Prostate gland (tissue), 2 donors: ENCODE data around the gene CECR2.

ENCODE experiments used
- POLR2AphosphoS5 ChIP-seq: sonication (generic); formaldehyde crosslinking; IDR thresholded peaks from one replicate; pipeline ENCODE4 v1.6.1; 2017; ENCODE audit warnings: antibody characterized with exemption
- TF ChIP-seq, protein P1 (sequence below), 4 experiments: fragments of 200-600 bp in 2 of 4; fragments of 450-650 bp in 2 of 4; sonication (generic) in 2 of 4; IDR thresholded peaks; 1 replicate in 3 of 4; 2 replicates in 1 of 4; pipeline ENCODE4 v1.5.1; 2016 to 2019; ENCODE audit warnings: antibody characterized with exemption in 4 of 4, mild to moderate bottlenecking in 2 of 4, moderate library complexity in 2 of 4

- TF ChIP-seq POLR2AphosphoS5, result no peak
- TF ChIP-seq, protein P1, sequence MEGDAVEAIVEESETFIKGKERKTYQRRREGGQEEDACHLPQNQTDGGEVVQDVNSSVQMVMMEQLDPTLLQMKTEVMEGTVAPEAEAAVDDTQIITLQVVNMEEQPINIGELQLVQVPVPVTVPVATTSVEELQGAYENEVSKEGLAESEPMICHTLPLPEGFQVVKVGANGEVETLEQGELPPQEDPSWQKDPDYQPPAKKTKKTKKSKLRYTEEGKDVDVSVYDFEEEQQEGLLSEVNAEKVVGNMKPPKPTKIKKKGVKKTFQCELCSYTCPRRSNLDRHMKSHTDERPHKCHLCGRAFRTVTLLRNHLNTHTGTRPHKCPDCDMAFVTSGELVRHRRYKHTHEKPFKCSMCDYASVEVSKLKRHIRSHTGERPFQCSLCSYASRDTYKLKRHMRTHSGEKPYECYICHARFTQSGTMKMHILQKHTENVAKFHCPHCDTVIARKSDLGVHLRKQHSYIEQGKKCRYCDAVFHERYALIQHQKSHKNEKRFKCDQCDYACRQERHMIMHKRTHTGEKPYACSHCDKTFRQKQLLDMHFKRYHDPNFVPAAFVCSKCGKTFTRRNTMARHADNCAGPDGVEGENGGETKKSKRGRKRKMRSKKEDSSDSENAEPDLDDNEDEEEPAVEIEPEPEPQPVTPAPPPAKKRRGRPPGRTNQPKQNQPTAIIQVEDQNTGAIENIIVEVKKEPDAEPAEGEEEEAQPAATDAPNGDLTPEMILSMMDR (IDR thresholded peaks at IDR 0.05), result no peak
These were observed 107.6 kb downstream of the CECR2 start for GRCh38 chr22:17476838-17477237.
